Endodermal cell (in vitro differentiated cells): ENCODE results near the gene MALRD1. TPM values are rescaled to one million over a fixed set of nuclear protein-coding genes. Genes with fewer than 3 reads are reported as not detected.

ENCODE experiments used
- DNase-seq: peaks from one replicate; pipeline ENCODE4 v3.0.0-alpha.2; 2017
- H3K27ac ChIP-seq: 2 replicates; pipeline ENCODE4 v1.5.1; 2013; ENCODE audit warnings: mild to moderate bottlenecking, low read depth, low read length, moderate library complexity
- H3K27me3 ChIP-seq: 2 replicates; pipeline ENCODE4 v1.6.1; 2013; ENCODE audit warnings: mild to moderate bottlenecking, low read length, moderate library complexity; ENCODE audit not compliant: insufficient read depth, control insufficient read depth, poor library complexity, severe bottlenecking
- H3K36me3 ChIP-seq: 2 replicates; pipeline ENCODE4 v1.7.0; 2013; ENCODE audit warnings: mild to moderate bottlenecking, low read length, moderate library complexity; ENCODE audit not compliant: control insufficient read depth, insufficient read depth
- H3K4me1 ChIP-seq: one replicate; pipeline ENCODE4 v1.7.0; 2013; ENCODE audit warnings: low read length; ENCODE audit not compliant: control insufficient read depth, insufficient read depth
- H3K4me3 ChIP-seq: 2 replicates; pipeline ENCODE4 v1.5.1; 2013; ENCODE audit warnings: mild to moderate bottlenecking, low read length, moderate library complexity
- H3K9ac ChIP-seq: 2 replicates; pipeline ENCODE4 v1.6.1; 2013; ENCODE audit warnings: mild to moderate bottlenecking, low read length, moderate library complexity; ENCODE audit not compliant: poor library complexity, severe bottlenecking; ENCODE audit errors: extremely low read depth
- H3K9me3 ChIP-seq: 2 replicates; pipeline ENCODE4 v1.6.1; 2013; ENCODE audit warnings: mild to moderate bottlenecking, low read length, moderate library complexity; ENCODE audit not compliant: control insufficient read depth
- H3K27ac Mint-ChIP-seq: 2 replicates; pipeline ENCODE4 v1.8.0; 2020; ENCODE audit warnings: mixed read lengths
- H3K27me3 Mint-ChIP-seq: 2 replicates; pipeline ENCODE4 v1.8.0; 2021; ENCODE audit warnings: mild to moderate bottlenecking, mixed read lengths; ENCODE audit not compliant: insufficient read depth
- H3K36me3 Mint-ChIP-seq: 2 replicates; pipeline ENCODE4 v1.8.0; 2020; ENCODE audit warnings: low read depth, mixed read lengths
- H3K4me1 Mint-ChIP-seq: 2 replicates; pipeline ENCODE4 v1.8.0; 2020; ENCODE audit warnings: mixed read lengths
- H3K4me3 Mint-ChIP-seq: 2 replicates; pipeline ENCODE4 v1.8.0; 2020; ENCODE audit warnings: mild to moderate bottlenecking, moderate library complexity, mixed read lengths
- H3K9me3 Mint-ChIP-seq: 2 replicates; pipeline ENCODE4 v1.8.0; 2020; ENCODE audit warnings: mild to moderate bottlenecking, mixed read lengths
- WGBS, 2 experiments: methylation state at CpG; one replicate each; pipeline versions ENCODE4 v1.1.5 to v1.1.7; 2013; ENCODE audit warnings: missing lambda C conversion rate in 2 of 2, mixed read lengths in 1 of 2; ENCODE audit not compliant: insufficient coverage in 1 of 2, insufficient read length in 1 of 2; 5-methylcytosine and 5-hydroxymethylcytosine counted together
- total RNA-seq, 2 donors: library from RNA; stranded (reverse); fragmentation: NEBNext Ultra II Directional in 1 of 2; extraction: Animal tissue kit (Norgen Biotek cat#: 25700) in 1 of 2; gene quantifications; 2 replicates in 1 of 2; 3 replicates in 1 of 2; pipeline ENCODE4 v1.2.1, GENCODE V29; 2021
- TF ChIP-seq, protein P1 (sequence below): fragments of 200-600 bp; sonication (generic); conservative IDR thresholded peaks from 2 replicates; pipeline ENCODE4 v1.5.0; 2021; ENCODE audit warnings: antibody characterized with exemption, mild to moderate bottlenecking

Gene MALRD1
- total RNA-seq, 2 donors from 2014 or later: 0.64 to 1.5 TPM

DNA sequence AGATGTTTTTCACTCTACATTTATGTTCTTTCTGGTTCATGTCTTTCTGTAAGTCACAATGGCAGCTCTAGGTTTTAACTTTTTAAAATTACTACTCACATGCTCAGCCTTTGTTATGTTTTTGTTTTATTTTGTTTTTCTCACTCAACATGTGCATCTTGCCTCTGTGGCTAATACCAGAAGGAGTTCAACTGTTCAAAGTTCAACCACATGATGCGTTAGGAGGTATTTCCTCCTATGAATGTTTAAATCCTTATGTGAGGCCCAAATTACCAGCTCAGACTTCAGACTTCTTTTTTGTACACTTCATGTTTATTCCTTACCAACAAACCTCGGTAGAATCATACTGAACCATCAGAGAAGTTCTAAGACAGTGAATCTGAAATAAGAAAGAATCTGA lies 151.6 kb downstream of the MALRD1 start:
- Histone ChIP-seq H3K4me3 (no peak overlapping the region), H3K9ac (no peak overlapping the region), H3K9me3 (no peaks in the 10 kb centered on the region), H3K27ac (no peak overlapping the region), H3K27me3 (no peaks in the 10 kb centered on the region), H3K36me3 (no peaks in the 10 kb centered on the region), H3K4me1 (no peaks in the 10 kb centered on the region)
- Mint-ChIP-seq H3K27ac (no peak overlapping the region), H3K27me3 (no peaks in the 10 kb centered on the region), H3K4me1 (no peaks in the 10 kb centered on the region), H3K9me3 (no peaks in the 10 kb centered on the region), H3K36me3 (no peaks in the 10 kb centered on the region), H3K4me3 (no peak overlapping the region)
- DNase-seq: no peak
- TF ChIP-seq, protein P1, sequence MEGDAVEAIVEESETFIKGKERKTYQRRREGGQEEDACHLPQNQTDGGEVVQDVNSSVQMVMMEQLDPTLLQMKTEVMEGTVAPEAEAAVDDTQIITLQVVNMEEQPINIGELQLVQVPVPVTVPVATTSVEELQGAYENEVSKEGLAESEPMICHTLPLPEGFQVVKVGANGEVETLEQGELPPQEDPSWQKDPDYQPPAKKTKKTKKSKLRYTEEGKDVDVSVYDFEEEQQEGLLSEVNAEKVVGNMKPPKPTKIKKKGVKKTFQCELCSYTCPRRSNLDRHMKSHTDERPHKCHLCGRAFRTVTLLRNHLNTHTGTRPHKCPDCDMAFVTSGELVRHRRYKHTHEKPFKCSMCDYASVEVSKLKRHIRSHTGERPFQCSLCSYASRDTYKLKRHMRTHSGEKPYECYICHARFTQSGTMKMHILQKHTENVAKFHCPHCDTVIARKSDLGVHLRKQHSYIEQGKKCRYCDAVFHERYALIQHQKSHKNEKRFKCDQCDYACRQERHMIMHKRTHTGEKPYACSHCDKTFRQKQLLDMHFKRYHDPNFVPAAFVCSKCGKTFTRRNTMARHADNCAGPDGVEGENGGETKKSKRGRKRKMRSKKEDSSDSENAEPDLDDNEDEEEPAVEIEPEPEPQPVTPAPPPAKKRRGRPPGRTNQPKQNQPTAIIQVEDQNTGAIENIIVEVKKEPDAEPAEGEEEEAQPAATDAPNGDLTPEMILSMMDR: no peak
- WGBS, 2 experiments: 98% methylated on average over 2 of the region's 2 CpGs; no CpG with 5 or more reads in 1 of the 2 experiments

DNA sequence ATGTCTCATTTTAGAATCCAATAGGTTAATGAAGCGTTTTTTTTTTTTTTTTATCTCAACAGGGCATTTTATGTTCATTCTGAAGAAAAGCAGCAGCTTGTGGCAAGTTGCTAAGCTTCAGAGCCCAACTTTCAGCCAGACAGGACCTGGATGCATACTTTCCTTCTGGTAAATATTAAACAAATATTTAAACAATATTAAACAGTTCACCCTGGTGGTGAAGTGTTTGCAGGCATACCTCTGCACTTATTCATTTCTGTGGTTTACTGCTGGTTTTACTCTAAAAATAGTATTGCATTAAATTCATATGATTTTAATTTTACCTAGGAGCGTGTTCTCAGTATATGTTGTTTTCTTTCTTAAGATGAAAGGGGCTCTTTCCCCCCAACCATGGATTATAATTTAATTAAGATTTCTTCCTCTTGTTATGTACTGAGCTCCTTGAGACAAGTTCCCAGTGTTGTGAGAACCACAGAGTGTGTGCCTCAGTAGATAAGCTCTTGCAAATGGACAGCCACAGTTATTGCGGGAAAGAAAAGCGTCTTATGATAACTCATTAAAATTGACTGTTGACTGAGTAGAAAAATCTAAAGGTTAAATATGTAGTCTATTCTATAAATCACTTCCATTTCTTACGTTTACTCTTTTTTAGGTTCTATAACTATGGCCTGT lies 155.8 kb downstream of the MALRD1 start:
- 80 to 93% methylated on average over 3 to 5 of the region's 5 CpGs for WGBS, 2 experiments
- no peak overlapping the region for H3K4me3 Mint-ChIP-seq
- TF ChIP-seq, protein P1: no peak
- Histone ChIP-seq H3K4me3 (no peak overlapping the region), H3K27me3 (no peaks in the 10 kb centered on the region), H3K27ac (no peak overlapping the region), H3K36me3 (no peaks in the 10 kb centered on the region), H3K9me3 (no peaks in the 10 kb centered on the region), H3K4me1 (no peaks in the 10 kb centered on the region), H3K9ac (no peak overlapping the region)
- H3K27me3 Mint-ChIP-seq: no peaks in the 10 kb centered on the region
- H3K36me3 Mint-ChIP-seq: no peaks in the 10 kb centered on the region
- DNase-seq: no peak
- peaks cover 10% of the 10 kb centered on the region for H3K4me1 Mint-ChIP-seq
- H3K27ac Mint-ChIP-seq: no peak overlapping the region
- H3K9me3 Mint-ChIP-seq: no peaks in the 10 kb centered on the region

DNA sequence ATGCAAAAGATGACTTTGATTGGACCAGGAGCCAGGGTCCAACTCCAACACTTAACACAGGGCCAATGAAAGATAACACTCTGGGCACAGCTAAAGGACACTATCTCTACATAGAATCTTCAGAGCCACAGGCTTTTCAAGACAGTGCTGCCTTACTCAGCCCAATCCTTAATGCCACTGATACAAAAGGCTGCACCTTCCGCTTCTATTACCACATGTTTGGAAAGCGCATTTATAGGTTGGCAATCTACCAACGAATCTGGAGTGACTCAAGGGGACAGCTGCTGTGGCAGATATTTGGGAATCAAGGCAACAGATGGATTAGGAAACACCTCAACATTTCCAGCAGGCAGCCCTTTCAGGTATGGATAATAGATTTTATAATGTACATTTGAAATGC lies 160.7 kb downstream of the MALRD1 start:
- DNase-seq: no peak

More for the DNA sequence above, 160.7 kb downstream of the MALRD1 start:
- no peak overlapping the region for H3K4me3 Mint-ChIP-seq
- H3K36me3 Mint-ChIP-seq: no peaks in the 10 kb centered on the region
- TF ChIP-seq, protein P1: no peak
- H3K9me3 Mint-ChIP-seq: no peaks in the 10 kb centered on the region
- Histone ChIP-seq H3K27ac (no peak overlapping the region), H3K36me3 (no peaks in the 10 kb centered on the region), H3K4me1 (no peaks in the 10 kb centered on the region), H3K9me3 (no peaks in the 10 kb centered on the region), H3K9ac (no peak overlapping the region), H3K4me3 (no peak overlapping the region), H3K27me3 (no peaks in the 10 kb centered on the region)
- no peak overlapping the region for H3K27ac Mint-ChIP-seq
- H3K27me3 Mint-ChIP-seq: no peaks in the 10 kb centered on the region
- 60 to 93% methylated on average over 1 to 3 of the region's 3 CpGs for WGBS, 2 experiments
- H3K4me1 Mint-ChIP-seq: peaks cover 11% of the 10 kb centered on the region
